ENCODE measurements around the gene ACTN4. TPM values are rescaled to one million over a fixed set of nuclear protein-coding genes. Genes with fewer than 3 reads are reported as not detected.

The ACTN4 gene
- total and polyA plus RNA-seq, 10 of the 15 experiments (the other 5 are each of a cell fraction or from before 2014, with no cell fraction given), result 2.4 to 293 (median 72.5) TPM

- TF ChIP-seq USF1 (IDR thresholded peaks at IDR 0.05; ENCODE audit: borderline replicate concordance, extremely low read length, insufficient read depth, low read depth, low read length) (no peak), RUNX3 (IDR thresholded peaks at IDR 0.05; ENCODE audit: low read length) (peak; percentile 43; the same call in 1 of the 2 replicates), IKZF1 (conservative IDR thresholded peaks at IDR 0.05) (peak; percentile 64), WRNIP1 (IDR thresholded peaks at IDR 0.05; ENCODE audit: borderline replicate concordance, low read depth, low read length) (peak; percentile 90; the same call in 1 of the 2 replicates), RAD21 (IDR thresholded peaks at IDR 0.05; ENCODE audit: insufficient read depth, low read depth, low read length) (no peak), EP300 (IDR thresholded peaks at IDR 0.05; ENCODE audit: borderline replicate concordance in 1 of 2, control insufficient read depth in 1 of 2, low read depth in 2 of 2, low read length in 2 of 2) (peak; percentile 10 to 57; a peak in 1 of 4 replicates), ATF2 (IDR thresholded peaks at IDR 0.05; ENCODE audit: low read length) (no peak), E4F1 (IDR thresholded peaks at IDR 0.05; ENCODE audit: borderline replicate concordance, partially characterized antibody) (peak; percentile 23), EGR1 (IDR thresholded peaks at IDR 0.05; ENCODE audit: borderline replicate concordance in 1 of 2, low read depth in 2 of 2, low read length in 2 of 2) (peak in 1 of 2 experiments; percentile 33; a peak in 1 of 3 replicates), POLR2A (IDR thresholded peaks at IDR 0.05; ENCODE audit: low read depth, low read length) (peak; percentile 82), CREB1 (IDR thresholded peaks at IDR 0.05; ENCODE audit: low read depth) (0 out of 2 replicates have a peak, but pooled peaks have one; percentile 37), CUX1 (IDR thresholded peaks at IDR 0.05; ENCODE audit: insufficient replicate concordance, low read depth, low read length) (peak; percentile 88), PAX8 (IDR thresholded peaks at IDR 0.05) (no peak), MEF2B (IDR thresholded peaks at IDR 0.05; ENCODE audit: partially characterized antibody, poor library complexity, severe bottlenecking) (peak; percentile 99), ATF7 (IDR thresholded peaks at IDR 0.05; ENCODE audit: low read depth) (peak; percentile 56)
Observed at GRCh38 chr19:38617764-38618589, 29.5 kb upstream of the ACTN4 start, which contains the start of gene MAP4K1 (continued).

Data from GM12878 (cell line).